RWPE2 (cell line): ENCODE results near the gene LMCD1.
A peak's percentile ranks its signal among the peaks of the same experiment; 100 is the strongest.

Source experiments
- ATAC-seq: fragments of 200-7000 bp; cut with Tn5 transposase; 3 replicates; pipeline ENCODE4 v1.9.1; 2021; ENCODE audit warnings: low read depth
- DNase-seq: peaks from one replicate; pipeline ENCODE4 v3.0.0-alpha.2; 2020; ENCODE audit warnings: low spot score
- H3K27ac ChIP-seq: fragments of 450-650 bp; 2 replicates; pipeline ENCODE4 v1.5.1; 2017; ENCODE audit warnings: mild to moderate bottlenecking; ENCODE audit not compliant: poor library complexity, severe bottlenecking
- H3K27me3 ChIP-seq: fragments of 250-450 bp; sonication (Bioruptor Pico); 2 replicates; pipeline ENCODE4 v1.5.1; 2021; ENCODE audit warnings: mild to moderate bottlenecking, moderate library complexity; ENCODE audit not compliant: insufficient read depth, poor library complexity, severe bottlenecking
- H3K36me3 ChIP-seq: fragments of 250-450 bp; sonication (Bioruptor Pico); 2 replicates; pipeline ENCODE4 v1.5.1; 2020; ENCODE audit warnings: low read depth, mild to moderate bottlenecking, moderate library complexity
- H3K4me1 ChIP-seq: fragments of 250-450 bp; sonication (Bioruptor Pico); 2 replicates; pipeline ENCODE4 v1.5.1; 2021; ENCODE audit warnings: mild to moderate bottlenecking, moderate library complexity; ENCODE audit not compliant: insufficient read depth, poor library complexity, severe bottlenecking
- H3K4me3 ChIP-seq: fragments of 250-450 bp; sonication (Bioruptor Pico); 2 replicates; pipeline ENCODE4 v1.5.1; 2021; ENCODE audit warnings: mild to moderate bottlenecking, moderate library complexity; ENCODE audit not compliant: severe bottlenecking
- H3K9me3 ChIP-seq: fragments of 250-450 bp; sonication (Bioruptor Pico); 2 replicates; pipeline ENCODE4 v1.5.1; 2021; ENCODE audit warnings: mild to moderate bottlenecking, moderate library complexity; ENCODE audit not compliant: severe bottlenecking
- CTCF ChIP-seq: fragments of 450-650 bp; IDR thresholded peaks from one replicate; pipeline ENCODE4 v1.5.1; 2017; ENCODE audit warnings: mild to moderate bottlenecking, moderate library complexity; ENCODE audit not compliant: poor library complexity, severe bottlenecking

The LMCD1 gene

GRCh38 chr3:8500989-8501370, 643 bp upstream of the LMCD1 start:
- H3K36me3 ChIP-seq = no peaks in the 10 kb centered on the region
- peak overlapping the region; percentile 35 for H3K4me3 ChIP-seq
- ATAC-seq (no peak), DNase-seq (no peak)
- no peaks in the 10 kb centered on the region for H3K9me3 ChIP-seq
- TF ChIP-seq CTCF = no peak
- peak overlapping the region; percentile 58 for H3K27ac ChIP-seq
- no peaks in the 10 kb centered on the region for H3K27me3 ChIP-seq
- peaks cover 17% of the 10 kb centered on the region for H3K4me1 ChIP-seq

- no peak for TF ChIP-seq CTCF
- no peaks in the 10 kb centered on the region for H3K9me3 ChIP-seq
- H3K36me3 ChIP-seq = no peaks in the 10 kb centered on the region
- peaks cover 13% of the 10 kb centered on the region for H3K4me1 ChIP-seq
- ATAC-seq (peak; percentile 26; the same call in 2 of the 3 replicates), DNase-seq (no peak)
- H3K27ac ChIP-seq = peak overlapping the region; percentile 43
- no peak overlapping the region for H3K4me3 ChIP-seq
- H3K27me3 ChIP-seq = no peaks in the 10 kb centered on the region
These were observed 1.8 kb downstream of the LMCD1 start for GRCh38 chr3:8503461-8503860.

- no peak for DNase-seq
- H3K36me3 ChIP-seq = no peaks in the 10 kb centered on the region
- no peak overlapping the region for H3K4me3 ChIP-seq
- ATAC-seq = no peak
- no peaks in the 10 kb centered on the region for H3K9me3 ChIP-seq
- TF ChIP-seq CTCF = no peak
- peaks cover 13% of the 10 kb centered on the region for H3K4me1 ChIP-seq
- no peaks in the 10 kb centered on the region for H3K27me3 ChIP-seq
- H3K27ac ChIP-seq = peak overlapping the region; percentile 43
These were observed 2.4 kb downstream of the LMCD1 start for GRCh38 chr3:8503871-8504610.

- ATAC-seq (no peak), DNase-seq (no peak)
- no peak overlapping the region for H3K4me3 ChIP-seq
- TF ChIP-seq CTCF = no peak
- H3K27me3 ChIP-seq = no peaks in the 10 kb centered on the region
- H3K27ac ChIP-seq = no peak overlapping the region
- no peaks in the 10 kb centered on the region for H3K9me3 ChIP-seq
- H3K36me3 ChIP-seq = no peaks in the 10 kb centered on the region
- peaks cover 13% of the 10 kb centered on the region for H3K4me1 ChIP-seq
These were observed 3.0 kb downstream of the LMCD1 start for GRCh38 chr3:8504611-8504973.

GRCh38 chr3:8505621-8506020, 4.0 kb downstream of the LMCD1 start:
- DNase-seq (no peak), ATAC-seq (no peak)
- no peaks in the 10 kb centered on the region for H3K9me3 ChIP-seq
- H3K27me3 ChIP-seq = no peaks in the 10 kb centered on the region
- no peak for TF ChIP-seq CTCF
- no peak overlapping the region for H3K4me3 ChIP-seq
- no peak overlapping the region for H3K27ac ChIP-seq
- peaks cover 10% of the 10 kb centered on the region for H3K4me1 ChIP-seq
- peaks cover 2% of the 10 kb centered on the region; the same call in 1 of the 2 replicates for H3K36me3 ChIP-seq
